K562 (cell line): ENCODE data around the gene NPFF. TPM values are rescaled to one million over a fixed set of nuclear protein-coding genes. Genes with fewer than 3 reads are reported as not detected.

Source experiments
- ATAC-seq: fragments of 200-7000 bp; cut with Tn5 transposase; 3 replicates; pipeline ENCODE4 v1.9.1; 2020; ENCODE audit warnings: moderate library complexity
- BruUV-seq: library from RNA; stranded (reverse); fragments of 400-500 nt; replicated peaks from 2 replicates; lab custom pipeline; 2021; lab: Mats Ljungman, UMichigan
- CTCF ChIA-PET: fragments of 300-600 bp; formaldehyde crosslinking; extraction: SDS; loops from one replicate; lab custom pipeline; 2021; ENCODE audit warnings: low intra/inter-chr PET ratio; lab: Yijun Ruan, JAX
- POLR2A ChIA-PET: fragments of 300-600, 350-650 bp; sonication (Branson Sonifier 250); formaldehyde crosslinking; extraction: SDS; loops from one replicate; lab custom pipeline; 2021; ENCODE audit warnings: antibody characterized with exemption, inconsistent platforms; lab: Yijun Ruan, JAX
- DNase-seq, 4 experiments: peaks; one replicate each; pipeline versions ENCODE4 v3.0.0 to v3.0.0-alpha.2; 2011 to 2018; ENCODE audit warnings: low spot score in 3 of 4, mixed read lengths in 3 of 4; ENCODE audit errors: extremely low read depth in 1 of 4
- FAIRE-seq: peaks from 2 replicates; lab custom pipeline; 2011; peaks lifted over from hg19 to GRCh38; lab: Jason Lieb, UNC
- H2AFZ ChIP-seq: 2 replicates; pipeline ENCODE4 v1.6.0; 2011; ENCODE audit warnings: low read depth, low read length, control low read depth, inconsistent platforms
- H3K27ac ChIP-seq: fragments of 200-600 bp; 3 replicates; pipeline ENCODE4 v1.8.0; 2011; ENCODE audit warnings: low read depth, mild to moderate bottlenecking, control low read depth, inconsistent platforms, low read length, moderate library complexity, mixed read lengths; ENCODE audit errors: extremely low read depth
- H3K27me3 ChIP-seq, 2 experiments: fragments of 300-600 bp in 1 of 2; 2 replicates in 1 of 2; 3 replicates in 1 of 2; pipeline versions ENCODE4 v1.6.0 to v1.8.0; 2011; ENCODE audit warnings: inconsistent platforms in 2 of 2, low read length in 2 of 2, mild to moderate bottlenecking in 1 of 2, mixed read lengths in 1 of 2, moderate library complexity in 1 of 2; ENCODE audit not compliant: control insufficient read depth in 2 of 2, insufficient read depth in 2 of 2
- H3K36me3 ChIP-seq: fragments of 300-600 bp; 3 replicates; pipeline ENCODE4 v1.8.0; 2011; ENCODE audit warnings: mild to moderate bottlenecking, low read length, inconsistent platforms; ENCODE audit not compliant: control insufficient read depth, insufficient read depth
- H3K4me1 ChIP-seq, 2 experiments: fragments of 200-600 bp in 1 of 2; replicated peaks in 1 of 2; 2 replicates in 1 of 2; 3 replicates in 1 of 2; pipeline versions ENCODE4 v1.5.1 to v1.8.0; 2011; ENCODE audit warnings: inconsistent platforms in 2 of 2, low read length in 2 of 2, mild to moderate bottlenecking in 1 of 2, mixed read lengths in 1 of 2, moderate library complexity in 1 of 2; ENCODE audit not compliant: control insufficient read depth in 2 of 2, insufficient read depth in 2 of 2
- H3K4me2 ChIP-seq: 2 replicates; pipeline ENCODE4 v1.6.1; 2011; ENCODE audit warnings: low read length, control low read depth, inconsistent platforms, mixed read lengths; ENCODE audit not compliant: insufficient read depth
- H3K4me3 ChIP-seq: fragments of 200-600 bp; sonication (generic), shearing (Covaris generic); 2 replicates; pipeline ENCODE4 v1.5.1; 2016; ENCODE audit warnings: control low read depth, inconsistent platforms
- H3K79me2 ChIP-seq: fragments of 200-600 bp; 3 replicates; pipeline ENCODE4 v1.8.0; 2011; ENCODE audit warnings: low read length, inconsistent platforms; ENCODE audit not compliant: control insufficient read depth, insufficient read depth
- H3K9ac ChIP-seq, 2 experiments: 2 replicates each; pipeline versions ENCODE4 v1.6.0 to v1.6.1; 2011; ENCODE audit warnings: low read depth in 2 of 2, low read length in 2 of 2, control low read depth in 1 of 2, inconsistent platforms in 1 of 2, mild to moderate bottlenecking in 1 of 2, mixed read lengths in 1 of 2; ENCODE audit not compliant: insufficient read depth in 1 of 2
- H3K9me1 ChIP-seq: one replicate; pipeline ENCODE4 v1.6.0; 2011; ENCODE audit warnings: inconsistent platforms, mild to moderate bottlenecking, low read length, moderate library complexity; ENCODE audit not compliant: control insufficient read depth, insufficient read depth
- H3K9me3 ChIP-seq: replicated peaks from 2 replicates; pipeline ENCODE4 v1.5.1; 2011; ENCODE audit warnings: low read depth, low read length, inconsistent platforms; ENCODE audit not compliant: control insufficient read depth, insufficient read depth
- H4K20me1 ChIP-seq: replicated peaks from 2 replicates; pipeline ENCODE4 v1.6.1; 2011; ENCODE audit warnings: low read length, inconsistent platforms, mixed read lengths; ENCODE audit not compliant: control insufficient read depth, insufficient read depth
- ARID2 ChIP-seq: fragments of 450-650 bp; IDR thresholded peaks from 2 replicates; pipeline ENCODE4 v1.6.1; 2017; ENCODE audit warnings: antibody characterized with exemption, mild to moderate bottlenecking
- ASH1L ChIP-seq: fragments of 450-650 bp; IDR thresholded peaks from 2 replicates; pipeline ENCODE4 v1.6.1; 2018; ENCODE audit warnings: borderline replicate concordance, mild to moderate bottlenecking, low read depth; ENCODE audit not compliant: partially characterized antibody
- BCOR ChIP-seq: fragments of 450-650 bp; IDR thresholded peaks from 2 replicates; pipeline ENCODE4 v1.6.1; 2016
- CUX1 ChIP-seq: fragments of 200-800 bp; sonication (Bioruptor generic); IDR thresholded peaks from 2 replicates; pipeline ENCODE4 v1.6.1; 2016; ENCODE audit warnings: missing genetic modification characterization, missing compliant biosample characterization
- ELF1 ChIP-seq: fragments of 200-800 bp; sonication (Bioruptor generic); IDR thresholded peaks from 2 replicates; pipeline ENCODE4 v1.6.1; 2016; ENCODE audit warnings: missing genetic modification characterization, missing compliant biosample characterization
- ELK1 ChIP-seq: sonication (generic); formaldehyde crosslinking; IDR thresholded peaks from 2 replicates; pipeline ENCODE4 v1.8.1; 2022; ENCODE audit warnings: missing genetic modification reagents
- GABPA ChIP-seq: fragments of 200-800 bp; sonication (Bioruptor generic); conservative IDR thresholded peaks from 2 replicates; pipeline ENCODE4 v1.6.1; 2016; ENCODE audit warnings: low read depth, missing genetic modification characterization, missing compliant biosample characterization
- SNIP1 ChIP-seq: fragments of 450-650 bp; IDR thresholded peaks from 2 replicates; pipeline ENCODE4 v1.7.1; 2017; ENCODE audit warnings: low read depth, mild to moderate bottlenecking
- TCF7 ChIP-seq: sonication (generic); IDR thresholded peaks from 2 replicates; pipeline ENCODE4 v1.6.1; 2016; ENCODE audit warnings: antibody characterized with exemption, borderline replicate concordance
- ZNF282 ChIP-seq: sonication (generic); formaldehyde crosslinking; IDR thresholded peaks from 2 replicates; pipeline ENCODE4 v1.8.1; 2023; ENCODE audit warnings: missing genetic modification reagents
- ZNF324 ChIP-seq: fragments of 250-450 bp; sonication (Bioruptor Pico); IDR thresholded peaks from 2 replicates; pipeline ENCODE4 v1.4.0; 2020; ENCODE audit warnings: mild to moderate bottlenecking
- WGBS: fragments of 100-300 bp; shearing (Covaris generic); methylation state at CpG from one replicate; pipeline ENCODE4 v1.1.6; 2016; ENCODE audit warnings: low coverage, mixed read lengths; ENCODE audit not compliant: insufficient coverage; ENCODE audit errors: missing lambda C conversion rate; 5-methylcytosine and 5-hydroxymethylcytosine counted together
- in situ Hi-C: fragments of 300-500 bp; cut with MboI; formaldehyde crosslinking; loops from 4 replicates; pipeline ENCODE4 v1.15.0; 2018; ENCODE audit warnings: inconsistent platforms, mixed read lengths
- intact Hi-C: fragments of 100-400 bp; cut with micrococcal nuclease; formaldehyde crosslinking; loops from 2 replicates; pipeline ENCODE4 v1.14.2; 2022
- polyA plus RNA-seq, 8 experiments: library from polyadenylated mRNA; depleted of rRNA in 4 of 8; stranded (reverse) in 5 of 8; unstranded in 3 of 8; fragments of >200 nt; fragmentation: Nextera tagmentation in 2 of 8; fragmentation: Illumina TruSeq in 1 of 8; extraction: Ambion mirVana in 2 of 8; extraction: Trizol in 1 of 8; gene quantifications; 2 replicates each; pipeline versions ENCODE4 v1.2.1 to v1.2.3, GENCODE V29; 2011 to 2014; ENCODE audit warnings: inconsistent platforms in 1 of 8, missing spikeins in 1 of 8
- total RNA-seq, 7 experiments: library from RNA; depleted of rRNA in 6 of 7; stranded (reverse); fragments of >200 nt in 6 of 7; fragmentation: Illumina TruSeq in 2 of 7; extraction: Trizol in 2 of 7; gene quantifications; 2 replicates each; pipeline versions ENCODE4 v1.2.1 to v1.2.3, GENCODE V29; 2011 to 2021; ENCODE audit warnings: low replicate concordance in 1 of 7
- TF ChIP-seq, protein P1 (sequence below): sonication (generic); formaldehyde crosslinking; IDR thresholded peaks from 2 replicates; pipeline ENCODE4 v1.5.0; 2020; ENCODE audit warnings: missing genetic modification reagents

NPFF gene
- total and polyA plus RNA-seq, 9 of the 15 experiments (the other 6 are each of a cell fraction or from before 2014, with no cell fraction given): 0.15 to 1.2 (median 0.55) TPM; not detected in 6

DNA sequence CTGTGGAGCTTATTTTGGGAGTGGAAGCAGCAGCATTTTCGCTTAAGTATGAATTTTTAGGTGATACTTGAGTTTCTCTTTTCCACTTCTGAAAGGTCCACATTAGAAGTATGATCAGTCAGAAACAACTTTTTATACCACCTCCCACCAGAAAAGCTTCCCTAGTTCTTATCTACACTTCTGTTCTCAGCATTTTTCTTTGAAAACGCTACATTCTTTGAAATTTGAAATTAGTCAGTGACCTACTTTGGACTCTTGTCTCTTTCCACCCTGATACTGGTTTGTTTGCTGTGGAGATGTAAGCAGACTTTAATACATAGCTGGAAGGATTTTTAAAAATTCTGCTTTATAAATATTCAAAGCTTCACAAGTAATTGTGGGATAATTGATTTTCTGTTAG lies 33.2 kb downstream of the NPFF start:
- no peak overlapping the region for H3K9ac ChIP-seq
- intact Hi-C loops: no loop called here
- in situ Hi-C loops: no loop called here
- no peak for FAIRE-seq
- no peaks in the 10 kb centered on the region for H3K27me3 ChIP-seq
- CTCF ChIA-PET: interaction anchor here (0.6 to 0.8 kb wide), 2 partner anchors 122 to 187 kb away, joined by 3 read pairs; no protein-coding TSS in a partner anchor
- no peak overlapping the region; the same call in 2 of the 3 replicates for H3K27ac ChIP-seq
- no peak overlapping the region for H2AFZ ChIP-seq
- H3K9me1 ChIP-seq: no peaks in the 10 kb centered on the region
- H4K20me1 ChIP-seq: peaks cover 37% of the 10 kb centered on the region
- DNase-seq: no peak
- BruUV-seq: TSS peak; percentile 10
- H3K9me3 ChIP-seq: no peaks in the 10 kb centered on the region
- H3K36me3 ChIP-seq: peaks cover 99% of the 10 kb centered on the region
- POLR2A ChIA-PET: interaction anchor here (1.0 to 8.8 kb wide), 10 partner anchors 10 to 206 kb away, joined by 3 to 99 read pairs (median 8); partner anchors contain the start of genes ESPL1 and TARBP2
- peaks cover 0 to 5% of the 10 kb centered on the region in 2 experiments; a peak in 3 of 5 replicates for H3K4me1 ChIP-seq
- H3K79me2 ChIP-seq: peaks cover 67% of the 10 kb centered on the region
- WGBS: 56% methylated on average over 2 of the region's 2 CpGs
- no peak overlapping the region for H3K4me2 ChIP-seq
- TF ChIP-seq SNIP1 (no peak), ELF1 (no peak), BCOR (no peak), GABPA (tag) (no peak), ZNF324 (CRISPR knock-in tag) (no peak), ZNF282 (no peak), ELK1 (no peak), TCF7 (no peak), CUX1 (no peak), ARID2 (no peak), ASH1L (no peak)
- TF ChIP-seq, protein P1, sequence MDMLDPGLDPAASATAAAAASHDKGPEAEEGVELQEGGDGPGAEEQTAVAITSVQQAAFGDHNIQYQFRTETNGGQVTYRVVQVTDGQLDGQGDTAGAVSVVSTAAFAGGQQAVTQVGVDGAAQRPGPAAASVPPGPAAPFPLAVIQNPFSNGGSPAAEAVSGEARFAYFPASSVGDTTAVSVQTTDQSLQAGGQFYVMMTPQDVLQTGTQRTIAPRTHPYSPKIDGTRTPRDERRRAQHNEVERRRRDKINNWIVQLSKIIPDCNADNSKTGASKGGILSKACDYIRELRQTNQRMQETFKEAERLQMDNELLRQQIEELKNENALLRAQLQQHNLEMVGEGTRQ (CRISPR knock-in tag): no peak
- no peak overlapping the region for H3K4me3 ChIP-seq
- ATAC-seq: no peak
